ENCODE results near the gene TTF1. TPM values are rescaled to one million over a fixed set of nuclear protein-coding genes. Genes with fewer than 3 reads are reported as not detected.

TTF1 gene
- 11.9 and 12.1 TPM in 2 replicates for polyA plus RNA-seq (2012; rRNA removed)
- polyA plus RNA-seq (2012; cell fraction: cytosol; rRNA removed) = 17.4 and 21.5 TPM in 2 replicates
- polyA plus RNA-seq (2012; cell fraction: nucleus; rRNA removed) = 7.8 and 8.4 TPM in 2 replicates

GRCh38 chr9:132406554-132407122 is at the start of gene TTF1:
Gene TTF1 (minus strand): TSS chr9:132406840. CDS start chr9:132402821, 4,019 bp downstream.
- peak within 1 kb of the TSS; percentile 81 to 85 for H3K4me3 ChIP-seq (ENCODE audit: low read depth in 2 of 2, low read length in 1 of 2)
- no peaks in the 10 kb centered on the region for H3K27me3 ChIP-seq (ENCODE audit: insufficient read depth)
- peak within 1 kb of the TSS; percentile 85 for H3K9ac ChIP-seq
- DNase-seq = peak; percentile 92
- 2% methylated on average over 19 of the region's 33 CpGs for WGBS (ENCODE audit: low lambda C conversion rate)
- peaks cover 8% of the 10 kb centered on the region for H3F3A ChIP-seq (replicated peaks; ENCODE audit: insufficient read depth)
- TF ChIP-seq ELF1 (IDR thresholded peaks at IDR 0.05) = peak; percentile 98
- peak; percentile 96 for TF ChIP-seq MXI1 (IDR thresholded peaks at IDR 0.05; ENCODE audit: low read depth, low read length)
- TF ChIP-seq RFX5 (IDR thresholded peaks at IDR 0.05; ENCODE audit: low read length) = no peak
- TF ChIP-seq CHD2 (IDR thresholded peaks at IDR 0.05; ENCODE audit: low read length, partially characterized antibody) = peak; percentile 72
- peak; percentile 91 for TF ChIP-seq MAX (IDR thresholded peaks at IDR 0.05; ENCODE audit: low read depth)
- no peak for TF ChIP-seq JUND (IDR thresholded peaks at IDR 0.05)
- TF ChIP-seq POLR2AphosphoS5 (IDR thresholded peaks at IDR 0.05; ENCODE audit: low read depth, low read length) = peak; percentile 88
- peak; percentile 70; the same call in 1 of the 2 replicates for TF ChIP-seq YY1 (IDR thresholded peaks at IDR 0.05; ENCODE audit: low read depth)
- no peak for TF ChIP-seq TEAD4 (IDR thresholded peaks at IDR 0.05; ENCODE audit: borderline replicate concordance, insufficient read depth)
- peak; percentile 79 for TF ChIP-seq TAF1 (IDR thresholded peaks at IDR 0.05; ENCODE audit: borderline replicate concordance, low read depth, low read length)
- TF ChIP-seq GABPA (IDR thresholded peaks at IDR 0.05; ENCODE audit: low read depth) = peak; percentile 99
- peak; percentile 88 for TF ChIP-seq SIN3A (IDR thresholded peaks at IDR 0.05; ENCODE audit: borderline replicate concordance, low read depth, low read length)
- TF ChIP-seq USF1 (IDR thresholded peaks at IDR 0.05; ENCODE audit: borderline replicate concordance, low read depth) = 0 out of 2 replicates have a peak, but pooled peaks have one; percentile 8
- no peak for TF ChIP-seq NRF1 (IDR thresholded peaks at IDR 0.05; ENCODE audit: low read depth, low read length)
- peak; percentile 21; the same call in 1 of the 2 replicates for TF ChIP-seq TCF12 (IDR thresholded peaks at IDR 0.05)
- no peak for TF ChIP-seq NFIC (IDR thresholded peaks at IDR 0.05; ENCODE audit: borderline replicate concordance)
- CTCF ChIA-PET = interaction anchor here (1.1 kb wide), 1 partner anchor 15 kb away, joined by 3 read pairs; no protein-coding TSS in a partner anchor
- H3K4me1 ChIP-seq (ENCODE audit: control insufficient read depth in 1 of 2, insufficient read depth in 2 of 2, low read depth in 1 of 2, low read length in 1 of 2) = peaks cover 0 to 30% of the 10 kb centered on the region in 2 experiments; a peak in 3 of 4 replicates
- 0 out of 2 replicates have a peak, but pooled peaks cover 4% of the 10 kb centered on the region for H4K20me1 ChIP-seq (ENCODE audit: insufficient read depth)
- H3K9me3 ChIP-seq = no peaks in the 10 kb centered on the region
- peak within 1 kb of the TSS; percentile 23 to 47; a peak in 3 of 4 replicates for H3K27ac ChIP-seq (ENCODE audit: low read depth in 2 of 2, low read length in 1 of 2)
- peaks cover 14 to 17% of the 10 kb centered on the region in 2 experiments for H3K36me3 ChIP-seq (replicated peaks in 1 of 2; ENCODE audit: control insufficient read depth in 1 of 2, insufficient read depth in 2 of 2, low read length in 1 of 2)
- POLR2A ChIA-PET = no interaction called here
- H3K79me2 ChIP-seq (ENCODE audit: insufficient read depth) = peaks cover 53% of the 10 kb centered on the region
- peak within 1 kb of the TSS; percentile 100 for H2AFZ ChIP-seq (ENCODE audit: low read depth)
- peak within 1 kb of the TSS; percentile 89 for H3K4me2 ChIP-seq
- no peaks in the 10 kb centered on the region for H3K9me2 ChIP-seq

GRCh38 chr9:132456241-132456640 is 49.6 kb upstream of the TTF1 start:
- H3K9me2 ChIP-seq = no peaks in the 10 kb centered on the region
- no peak overlapping the region for H3K4me2 ChIP-seq
- ChIA-PET POLR2A (no interaction called here), CTCF (interaction anchor here (1.5 to 1.7 kb wide), 2 partner anchors 10 to 44 kb away, joined by 4 to 5 read pairs; no protein-coding TSS in a partner anchor)
- H3K27ac ChIP-seq (ENCODE audit: low read depth in 2 of 2, low read length in 1 of 2) = no peak overlapping the region
- H3K36me3 ChIP-seq (replicated peaks in 1 of 2; ENCODE audit: control insufficient read depth in 1 of 2, insufficient read depth in 2 of 2, low read length in 1 of 2) = no peaks in the 10 kb centered on the region
- no peak for DNase-seq
- H3K9ac ChIP-seq = no peak overlapping the region
- no peak overlapping the region for H2AFZ ChIP-seq (ENCODE audit: low read depth)
- H3K79me2 ChIP-seq (ENCODE audit: insufficient read depth) = no peaks in the 10 kb centered on the region
- no peaks in the 10 kb centered on the region for H3K9me3 ChIP-seq
- no peak overlapping the region for H3K4me3 ChIP-seq (ENCODE audit: low read depth in 2 of 2, low read length in 1 of 2)
- no peaks in the 10 kb centered on the region for H3F3A ChIP-seq (replicated peaks; ENCODE audit: insufficient read depth)
- no peaks in the 10 kb centered on the region for H4K20me1 ChIP-seq (ENCODE audit: insufficient read depth)
- WGBS (ENCODE audit: low lambda C conversion rate) = 70% methylated on average over 7 of the region's 8 CpGs
- no peaks in the 10 kb centered on the region for H3K27me3 ChIP-seq (ENCODE audit: insufficient read depth)
- no peaks in the 10 kb centered on the region for H3K4me1 ChIP-seq (ENCODE audit: control insufficient read depth in 1 of 2, insufficient read depth in 2 of 2, low read depth in 1 of 2, low read length in 1 of 2)
- no peak for TF ChIP-seq EP300 (IDR thresholded peaks at IDR 0.05; ENCODE audit: borderline replicate concordance in 1 of 2, low read depth in 1 of 2, low read length in 1 of 2)
- no peak for TF ChIP-seq RFX5 (IDR thresholded peaks at IDR 0.05; ENCODE audit: low read length)
- no peak for TF ChIP-seq USF2 (IDR thresholded peaks at IDR 0.05; ENCODE audit: borderline replicate concordance, low read depth, low read length)
- no peak for TF ChIP-seq TEAD4 (IDR thresholded peaks at IDR 0.05; ENCODE audit: borderline replicate concordance, insufficient read depth)
- no peak for TF ChIP-seq POLR2AphosphoS5 (IDR thresholded peaks at IDR 0.05; ENCODE audit: low read depth, low read length)
- TF ChIP-seq NFIC (IDR thresholded peaks at IDR 0.05; ENCODE audit: borderline replicate concordance) = no peak
- TF ChIP-seq RAD21 (IDR thresholded peaks at IDR 0.05; ENCODE audit: low read length) = no peak
- TF ChIP-seq REST (IDR thresholded peaks at IDR 0.05; ENCODE audit: low read depth, low read length) = no peak
- TF ChIP-seq TAF1 (IDR thresholded peaks at IDR 0.05; ENCODE audit: borderline replicate concordance, low read depth, low read length) = no peak
- no peak for TF ChIP-seq SIN3A (IDR thresholded peaks at IDR 0.05; ENCODE audit: borderline replicate concordance, low read depth, low read length)
- TF ChIP-seq GATA2 (CRISPR knock-in tag; IDR thresholded peaks at IDR 0.05) = no peak
- no peak for TF ChIP-seq SMC3 (IDR thresholded peaks at IDR 0.05; ENCODE audit: low read depth, low read length)
- no peak for TF ChIP-seq CHD2 (IDR thresholded peaks at IDR 0.05; ENCODE audit: low read length, partially characterized antibody)
- no peak for TF ChIP-seq JUND (IDR thresholded peaks at IDR 0.05)

All from SK-N-SH (cell line).